NCI-H524 (cell line): ENCODE results near the gene KDM4F.
A peak's percentile ranks its signal among the peaks of the same experiment; 100 is the strongest.

ENCODE experiments used
- DNase-seq, 2 experiments: peaks; one replicate each; lab custom pipeline; 2025; lab: John Stamatoyannopoulos, UW

The KDM4F gene

GRCh38 chr11:95065336-95065735 lies 16.1 kb downstream of the KDM4F start:
- peak; percentile 0 to 14 for DNase-seq

GRCh38 chr11:95066716-95067038 lies 17.5 kb downstream of the KDM4F start, which contains the start of gene SRSF8:
Gene SRSF8, plus strand, starts transcription at chr11:95066919. Its CDS starts 308 bp downstream, at chr11:95067227.
- peak in 1 of 2 experiments; percentile 54 for DNase-seq

GRCh38 chr11:95067039-95067840 lies 18.0 kb downstream of the KDM4F start:
- DNase-seq, result peak; percentile 68 to 77

- DNase-seq, result peak in 1 of 2 experiments; percentile 30
These were observed 18.6 kb downstream of the KDM4F start for GRCh38 chr11:95067841-95068219.

- DNase-seq, result peak; percentile 72 to 91
These were observed 19.3 kb downstream of the KDM4F start for GRCh38 chr11:95068549-95068948.

GRCh38 chr11:95070471-95070870 lies 21.2 kb downstream of the KDM4F start:
- DNase-seq, result no peak

GRCh38 chr11:95072948-95073347 lies 23.7 kb downstream of the KDM4F start:
- DNase-seq, result no peak

GRCh38 chr11:95074792-95075563 lies 25.8 kb downstream of the KDM4F start:
- peak; percentile 3 to 38 for DNase-seq

GRCh38 chr11:95076416-95076815 lies 27.2 kb downstream of the KDM4F start:
- no peak for DNase-seq

GRCh38 chr11:95076981-95077380 lies 27.8 kb downstream of the KDM4F start:
- DNase-seq, result peak; percentile 85 to 92

- DNase-seq, result peak; percentile 18 to 65
These were observed 29.3 kb downstream of the KDM4F start for GRCh38 chr11:95078526-95078925.

GRCh38 chr11:95081010-95081409 lies 31.8 kb downstream of the KDM4F start:
- DNase-seq, result no peak

GRCh38 chr11:95081412-95081811 lies 32.2 kb downstream of the KDM4F start:
- no peak for DNase-seq

- DNase-seq, result no peak
These were observed 33.4 kb downstream of the KDM4F start for GRCh38 chr11:95082576-95083001.

GRCh38 chr11:95084509-95084908 lies 35.3 kb downstream of the KDM4F start:
- DNase-seq, result no peak

GRCh38 chr11:95085117-95085816 lies 36.0 kb downstream of the KDM4F start:
- DNase-seq, result no peak

GRCh38 chr11:95086151-95086550 lies 36.9 kb downstream of the KDM4F start:
- DNase-seq, result no peak

- no peak for DNase-seq
These were observed 37.8 kb downstream of the KDM4F start for GRCh38 chr11:95086836-95087570.

- DNase-seq, result no peak
These were observed 39.9 kb downstream of the KDM4F start for GRCh38 chr11:95088946-95089619.

- DNase-seq, result peak; percentile 50 to 59
These were observed 40.7 kb downstream of the KDM4F start, which contains the start of gene ENDOD1 for GRCh38 chr11:95089620-95090542. Gene ENDOD1, plus strand, starts transcription at chr11:95089846. Its CDS starts 82 bp downstream, at chr11:95089928.
